K562 (cell line): Measurements from ENCODE around the gene GNG7. TPM values are rescaled to one million over a fixed set of nuclear protein-coding genes. Genes with fewer than 3 reads are reported as not detected.

Source experiments
- CREB1 ChIP-seq, 2 experiments: sonication (generic) in 1 of 2; formaldehyde crosslinking in 1 of 2; IDR thresholded peaks; 2 replicates each; pipeline versions ENCODE4 v1.6.1 to v1.8.0; 2012 to 2022; ENCODE audit warnings: inconsistent platforms in 1 of 2, mild to moderate bottlenecking in 1 of 2, missing genetic modification reagents in 1 of 2, moderate library complexity in 1 of 2
- ERF ChIP-seq: fragments of 450-650 bp; formaldehyde crosslinking; IDR thresholded peaks from 2 replicates; pipeline ENCODE4 v1.4.0; 2020; ENCODE audit warnings: mild to moderate bottlenecking, mixed read lengths
- FOXP1 ChIP-seq: sonication (generic); formaldehyde crosslinking; IDR thresholded peaks from 2 replicates; pipeline ENCODE4 v1.8.0; 2022; ENCODE audit warnings: mild to moderate bottlenecking, missing genetic modification reagents
- KLF16 ChIP-seq: IDR thresholded peaks from 2 replicates; pipeline ENCODE4 v1.6.1; 2016; ENCODE audit warnings: antibody characterized with exemption
- MAFG ChIP-seq: fragments of 450-650 bp; conservative IDR thresholded peaks from 2 replicates; pipeline ENCODE4 v1.6.1; 2016; ENCODE audit warnings: missing genetic modification characterization, missing compliant biosample characterization
- MIER1 ChIP-seq: fragments of 450-650 bp; IDR thresholded peaks from 2 replicates; pipeline ENCODE4 v1.6.1; 2016; ENCODE audit warnings: antibody characterized with exemption, mild to moderate bottlenecking, low read depth
- NFYB ChIP-seq: IDR thresholded peaks from 2 replicates; pipeline ENCODE4 v1.6.1; 2011; ENCODE audit warnings: mild to moderate bottlenecking, moderate library complexity; ENCODE audit not compliant: insufficient read length; ENCODE audit errors: extremely low read depth
- NONO ChIP-seq, 2 experiments: fragments of 200-400 bp in 1 of 2; fragments of 450-650 bp in 1 of 2; formaldehyde crosslinking in 1 of 2; IDR thresholded peaks; 2 replicates each; pipeline ENCODE4 v1.6.1; 2017; ENCODE audit warnings: low read depth in 2 of 2, mild to moderate bottlenecking in 2 of 2, moderate library complexity in 2 of 2, low read length in 1 of 2
- SAFB ChIP-seq: fragments of 200-400 bp; formaldehyde crosslinking; IDR thresholded peaks from 2 replicates; pipeline ENCODE4 v1.6.1; 2017; ENCODE audit warnings: low read depth, low read length, borderline replicate concordance
- SAFB2 ChIP-seq: fragments of 200-400 bp; formaldehyde crosslinking; IDR thresholded peaks from 2 replicates; pipeline ENCODE4 v1.6.1; 2018; ENCODE audit warnings: borderline replicate concordance, low read length, low read depth, moderate library complexity; ENCODE audit not compliant: severe bottlenecking
- TFAM ChIP-seq: fragments of 250-450 bp; sonication (Bioruptor Pico); conservative IDR thresholded peaks from 2 replicates; pipeline ENCODE4 v1.5.0; 2021; ENCODE audit warnings: mild to moderate bottlenecking, moderate library complexity
- ZFP30 ChIP-seq: fragments of 250-450 bp; sonication (Bioruptor Pico); IDR thresholded peaks from 2 replicates; pipeline ENCODE4 v1.8.0; 2022; ENCODE audit warnings: moderate library complexity, mild to moderate bottlenecking, inconsistent platforms, borderline replicate concordance
- ZNF57 ChIP-seq: fragments of 450-650 bp; formaldehyde crosslinking; IDR thresholded peaks from 2 replicates; pipeline ENCODE4 v1.4.0; 2020; ENCODE audit warnings: mild to moderate bottlenecking, moderate library complexity
- polyA plus RNA-seq, 8 experiments: library from polyadenylated mRNA; depleted of rRNA in 4 of 8; stranded (reverse) in 5 of 8; unstranded in 3 of 8; fragments of >200 nt; fragmentation: Nextera tagmentation in 2 of 8; fragmentation: Illumina TruSeq in 1 of 8; extraction: Ambion mirVana in 2 of 8; extraction: Trizol in 1 of 8; gene quantifications; 2 replicates each; pipeline versions ENCODE4 v1.2.1 to v1.2.3, GENCODE V29; 2011 to 2014; ENCODE audit warnings: inconsistent platforms in 1 of 8, missing spikeins in 1 of 8
- total RNA-seq, 7 experiments: library from RNA; depleted of rRNA in 6 of 7; stranded (reverse); fragments of >200 nt in 6 of 7; fragmentation: Illumina TruSeq in 2 of 7; extraction: Trizol in 2 of 7; gene quantifications; 2 replicates each; pipeline versions ENCODE4 v1.2.1 to v1.2.3, GENCODE V29; 2011 to 2021; ENCODE audit warnings: low replicate concordance in 1 of 7
- TF ChIP-seq, protein P1 (sequence below): fragments of 250-450 bp; sonication (Bioruptor Pico); IDR thresholded peaks from 2 replicates; pipeline ENCODE4 v1.4.0; 2020; ENCODE audit warnings: mild to moderate bottlenecking, moderate library complexity, borderline replicate concordance
- TF ChIP-seq, protein P2 (sequence below): sonication (generic); formaldehyde crosslinking; IDR thresholded peaks from 2 replicates; pipeline ENCODE4 v1.8.1; 2023; ENCODE audit warnings: mild to moderate bottlenecking, missing genetic modification reagents
- TF ChIP-seq, protein P3 (sequence below): fragments of 150-350 bp; conservative IDR thresholded peaks from 2 replicates; pipeline ENCODE4 v1.6.1; 2014; ENCODE audit warnings: low read length

GNG7 gene
- total and polyA plus RNA-seq, 9 of the 15 experiments (the other 6 are each of a cell fraction or from before 2014, with no cell fraction given), result 0.01 to 0.20 (median 0.06) TPM; not detected in 1

DNA sequence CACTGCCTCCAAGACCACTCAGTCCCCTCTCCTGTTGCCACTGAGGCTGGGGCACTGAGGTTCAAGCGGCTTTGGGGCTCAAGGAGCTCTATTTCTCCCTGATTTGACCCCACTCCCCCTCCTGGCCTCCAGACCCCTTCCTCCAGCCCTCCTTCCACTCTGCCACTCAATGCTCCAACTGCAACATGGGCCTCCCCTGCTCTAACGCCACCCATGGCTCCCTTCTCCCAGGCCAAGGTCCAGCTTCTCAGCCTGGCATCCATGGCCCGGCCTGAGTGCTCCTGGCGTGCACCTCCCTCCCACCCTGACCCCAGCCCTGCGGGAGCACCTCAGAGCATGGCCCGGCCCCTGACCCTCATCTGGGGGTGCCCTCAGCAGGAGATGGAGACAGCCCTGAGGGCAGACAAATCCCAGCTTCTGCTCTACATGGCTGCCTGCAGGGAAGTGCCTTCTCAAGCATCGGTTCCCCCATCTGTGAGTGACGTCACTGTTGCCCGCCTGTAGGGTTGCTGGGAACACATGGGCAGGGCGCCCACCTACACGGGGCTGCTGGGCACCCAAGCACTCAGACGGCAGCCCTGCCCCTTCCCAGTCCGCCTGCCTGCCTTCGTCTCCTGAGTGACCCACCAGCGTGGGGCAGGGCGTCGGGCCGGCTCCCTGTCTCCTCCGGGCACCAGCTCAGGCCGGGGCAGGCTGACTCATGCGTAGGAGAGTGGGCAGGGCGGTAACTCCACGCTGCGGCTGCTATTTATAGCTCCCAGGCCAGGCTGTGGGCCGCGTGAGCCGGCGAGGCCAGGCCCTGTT is 20.2 kb upstream of the GNG7 start (continued):
- TF ChIP-seq ERF (CRISPR knock-in tag) (0 out of 2 replicates have a peak, but pooled peaks have one; percentile 68), FOXP1 (no peak), MAFG (tag) (no peak), NONO (IDR thresholded peaks at IDR 0.05; ENCODE audit: low read depth in 2 of 2, low read length in 1 of 2) (peak in 1 of 2 experiments; percentile 45; a peak in 1 of 4 replicates), ZNF57 (CRISPR knock-in tag) (no peak), SAFB (0 out of 2 replicates have a peak, but pooled peaks have one; percentile 68), KLF16 (0 out of 2 replicates have a peak, but pooled peaks have one; percentile 11), TFAM (no peak), MIER1 (no peak), CREB1 (IDR thresholded peaks at IDR 0.05) (peak; percentile 25; the same call in 1 of the 2 replicates), CREB1 (CRISPR knock-in tag; IDR thresholded peaks at IDR 0.05) (peak; percentile 79), SAFB2 (no peak), ZFP30 (CRISPR knock-in tag) (no peak), NFYB (no peak)
- TF ChIP-seq, protein P1, sequence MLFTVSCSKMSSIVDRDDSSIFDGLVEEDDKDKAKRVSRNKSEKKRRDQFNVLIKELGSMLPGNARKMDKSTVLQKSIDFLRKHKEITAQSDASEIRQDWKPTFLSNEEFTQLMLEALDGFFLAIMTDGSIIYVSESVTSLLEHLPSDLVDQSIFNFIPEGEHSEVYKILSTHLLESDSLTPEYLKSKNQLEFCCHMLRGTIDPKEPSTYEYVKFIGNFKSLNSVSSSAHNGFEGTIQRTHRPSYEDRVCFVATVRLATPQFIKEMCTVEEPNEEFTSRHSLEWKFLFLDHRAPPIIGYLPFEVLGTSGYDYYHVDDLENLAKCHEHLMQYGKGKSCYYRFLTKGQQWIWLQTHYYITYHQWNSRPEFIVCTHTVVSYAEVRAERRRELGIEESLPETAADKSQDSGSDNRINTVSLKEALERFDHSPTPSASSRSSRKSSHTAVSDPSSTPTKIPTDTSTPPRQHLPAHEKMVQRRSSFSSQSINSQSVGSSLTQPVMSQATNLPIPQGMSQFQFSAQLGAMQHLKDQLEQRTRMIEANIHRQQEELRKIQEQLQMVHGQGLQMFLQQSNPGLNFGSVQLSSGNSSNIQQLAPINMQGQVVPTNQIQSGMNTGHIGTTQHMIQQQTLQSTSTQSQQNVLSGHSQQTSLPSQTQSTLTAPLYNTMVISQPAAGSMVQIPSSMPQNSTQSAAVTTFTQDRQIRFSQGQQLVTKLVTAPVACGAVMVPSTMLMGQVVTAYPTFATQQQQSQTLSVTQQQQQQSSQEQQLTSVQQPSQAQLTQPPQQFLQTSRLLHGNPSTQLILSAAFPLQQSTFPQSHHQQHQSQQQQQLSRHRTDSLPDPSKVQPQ (CRISPR knock-in tag), result 0 out of 2 replicates have a peak, but pooled peaks have one; percentile 19
- TF ChIP-seq, protein P2, sequence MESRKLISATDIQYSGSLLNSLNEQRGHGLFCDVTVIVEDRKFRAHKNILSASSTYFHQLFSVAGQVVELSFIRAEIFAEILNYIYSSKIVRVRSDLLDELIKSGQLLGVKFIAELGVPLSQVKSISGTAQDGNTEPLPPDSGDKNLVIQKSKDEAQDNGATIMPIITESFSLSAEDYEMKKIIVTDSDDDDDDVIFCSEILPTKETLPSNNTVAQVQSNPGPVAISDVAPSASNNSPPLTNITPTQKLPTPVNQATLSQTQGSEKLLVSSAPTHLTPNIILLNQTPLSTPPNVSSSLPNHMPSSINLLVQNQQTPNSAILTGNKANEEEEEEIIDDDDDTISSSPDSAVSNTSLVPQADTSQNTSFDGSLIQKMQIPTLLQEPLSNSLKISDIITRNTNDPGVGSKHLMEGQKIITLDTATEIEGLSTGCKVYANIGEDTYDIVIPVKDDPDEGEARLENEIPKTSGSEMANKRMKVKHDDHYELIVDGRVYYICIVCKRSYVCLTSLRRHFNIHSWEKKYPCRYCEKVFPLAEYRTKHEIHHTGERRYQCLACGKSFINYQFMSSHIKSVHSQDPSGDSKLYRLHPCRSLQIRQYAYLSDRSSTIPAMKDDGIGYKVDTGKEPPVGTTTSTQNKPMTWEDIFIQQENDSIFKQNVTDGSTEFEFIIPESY (CRISPR knock-in tag), result peak; percentile 56; the same call in 1 of the 2 replicates
- TF ChIP-seq, protein P3, sequence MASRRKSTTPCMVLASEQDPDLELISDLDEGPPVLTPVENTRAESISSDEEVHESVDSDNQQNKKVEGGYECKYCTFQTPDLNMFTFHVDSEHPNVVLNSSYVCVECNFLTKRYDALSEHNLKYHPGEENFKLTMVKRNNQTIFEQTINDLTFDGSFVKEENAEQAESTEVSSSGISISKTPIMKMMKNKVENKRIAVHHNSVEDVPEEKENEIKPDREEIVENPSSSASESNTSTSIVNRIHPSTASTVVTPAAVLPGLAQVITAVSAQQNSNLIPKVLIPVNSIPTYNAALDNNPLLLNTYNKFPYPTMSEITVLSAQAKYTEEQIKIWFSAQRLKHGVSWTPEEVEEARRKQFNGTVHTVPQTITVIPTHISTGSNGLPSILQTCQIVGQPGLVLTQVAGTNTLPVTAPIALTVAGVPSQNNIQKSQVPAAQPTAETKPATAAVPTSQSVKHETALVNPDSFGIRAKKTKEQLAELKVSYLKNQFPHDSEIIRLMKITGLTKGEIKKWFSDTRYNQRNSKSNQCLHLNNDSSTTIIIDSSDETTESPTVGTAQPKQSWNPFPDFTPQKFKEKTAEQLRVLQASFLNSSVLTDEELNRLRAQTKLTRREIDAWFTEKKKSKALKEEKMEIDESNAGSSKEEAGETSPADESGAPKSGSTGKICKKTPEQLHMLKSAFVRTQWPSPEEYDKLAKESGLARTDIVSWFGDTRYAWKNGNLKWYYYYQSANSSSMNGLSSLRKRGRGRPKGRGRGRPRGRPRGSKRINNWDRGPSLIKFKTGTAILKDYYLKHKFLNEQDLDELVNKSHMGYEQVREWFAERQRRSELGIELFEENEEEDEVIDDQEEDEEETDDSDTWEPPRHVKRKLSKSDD, result no peak
